HG02870 (cell line): ENCODE measurements around the gene MAN1C1.

Experiments
- ATAC-seq: cut with Tn5 transposase; IDR thresholded peaks from one replicate; pipeline ENCODE4 v1.9.1; 2021; ENCODE audit warnings: mild to moderate bottlenecking, moderate library complexity; ENCODE audit not compliant: unreplicated experiment

The MAN1C1 gene

DNA sequence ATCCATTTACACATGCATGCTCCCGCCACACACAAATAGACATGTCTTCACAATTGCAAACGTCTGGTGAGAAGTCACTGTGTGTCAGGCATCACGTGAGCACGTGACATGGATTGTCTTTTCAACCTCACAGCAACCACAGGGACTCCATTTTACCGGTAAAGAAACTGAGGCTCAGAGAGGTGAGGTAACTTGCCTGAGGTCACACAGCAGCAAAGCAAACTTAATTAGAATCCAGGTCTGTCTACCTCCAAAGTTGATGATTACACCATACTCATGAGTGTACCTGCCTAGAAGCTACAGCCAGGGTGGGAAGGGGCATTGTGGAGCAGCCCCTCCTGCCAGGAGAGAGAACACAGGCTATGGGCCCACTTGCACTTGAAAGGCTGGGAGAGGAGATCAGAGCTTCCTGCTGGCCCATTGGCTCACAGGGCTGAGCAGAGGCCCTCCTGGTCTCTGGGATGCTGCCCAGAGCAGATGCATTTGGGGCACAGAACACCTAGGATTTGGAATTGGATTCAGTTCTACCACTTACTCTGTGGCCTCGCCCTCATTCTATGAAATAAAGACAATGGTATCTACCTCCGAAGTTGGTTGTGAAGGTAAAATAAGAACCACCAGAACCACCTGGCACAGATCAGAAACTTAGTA, 139.0 kb downstream of the MAN1C1 start:
- no peak for ATAC-seq

DNA sequence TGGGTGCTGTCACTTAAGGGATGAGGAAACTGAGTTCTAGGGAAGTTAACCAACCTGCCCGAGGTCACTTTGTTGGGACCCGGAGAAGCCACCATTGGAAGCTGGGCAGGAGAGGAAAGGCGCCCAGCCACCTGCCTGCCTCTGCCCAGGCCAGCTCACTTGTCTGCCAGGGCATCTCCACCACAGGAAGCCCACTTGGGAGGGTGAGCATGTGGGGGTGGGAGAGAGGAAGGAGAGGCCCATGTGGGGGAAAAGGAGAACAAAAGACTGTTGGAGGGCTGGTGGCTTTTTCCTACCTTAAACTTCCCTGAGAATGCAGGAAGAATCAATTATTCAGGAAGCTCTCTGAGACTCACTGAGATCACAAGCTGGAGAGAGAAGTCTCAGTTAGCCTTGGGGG, 139.6 kb downstream of the MAN1C1 start:
- ATAC-seq, result no peak

DNA sequence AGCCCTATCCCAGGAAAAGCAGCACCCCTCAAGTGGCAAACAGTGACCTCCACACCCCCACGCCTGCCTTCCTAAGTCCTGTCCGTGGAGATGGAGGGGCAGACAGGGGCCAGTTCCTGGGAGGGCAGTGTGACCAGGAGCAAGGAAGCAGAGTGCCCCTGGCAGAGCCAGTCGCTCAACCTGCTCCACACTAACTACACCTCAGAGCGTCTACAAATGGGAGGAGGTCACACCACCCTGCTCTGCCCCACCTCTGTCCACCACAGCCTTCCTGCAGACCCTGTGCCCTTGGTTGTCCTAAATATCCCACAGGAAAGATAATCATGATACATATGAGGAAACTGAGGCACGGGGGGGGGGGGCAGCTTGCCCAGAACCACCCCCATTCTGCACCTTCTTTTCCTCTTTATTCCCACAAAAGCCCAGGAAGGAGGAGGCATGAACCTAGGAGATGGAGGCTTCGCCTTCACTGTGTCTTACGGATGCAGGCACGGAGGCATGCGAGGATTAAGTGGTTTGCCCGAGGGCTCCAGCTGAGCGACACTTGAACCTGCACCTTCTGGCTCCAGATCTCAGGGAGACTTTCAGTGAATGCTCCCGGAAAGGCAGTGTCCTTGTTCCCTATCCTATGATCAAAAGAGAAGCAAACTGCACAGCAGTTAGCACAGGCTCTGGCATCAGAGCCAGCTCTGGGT, 140.7 kb downstream of the MAN1C1 start:
- ATAC-seq, result no peak

DNA sequence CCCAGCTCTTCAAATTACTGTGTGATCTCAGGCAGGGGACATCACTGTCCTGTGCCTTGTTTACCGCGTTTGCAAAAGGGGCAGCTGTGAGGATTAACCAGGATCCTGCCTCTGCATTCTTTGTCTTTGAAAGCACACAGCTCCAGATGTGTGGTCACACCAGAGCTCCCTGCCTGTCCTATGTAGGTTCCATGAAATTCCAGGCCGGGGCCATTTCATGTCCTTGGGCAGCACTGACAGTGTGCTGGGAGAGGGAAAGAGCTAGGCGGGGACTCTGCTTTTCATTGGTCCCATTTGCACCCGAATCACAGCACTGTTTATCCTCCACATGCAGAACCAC, 141.2 kb downstream of the MAN1C1 start:
- ATAC-seq, result no peak

DNA sequence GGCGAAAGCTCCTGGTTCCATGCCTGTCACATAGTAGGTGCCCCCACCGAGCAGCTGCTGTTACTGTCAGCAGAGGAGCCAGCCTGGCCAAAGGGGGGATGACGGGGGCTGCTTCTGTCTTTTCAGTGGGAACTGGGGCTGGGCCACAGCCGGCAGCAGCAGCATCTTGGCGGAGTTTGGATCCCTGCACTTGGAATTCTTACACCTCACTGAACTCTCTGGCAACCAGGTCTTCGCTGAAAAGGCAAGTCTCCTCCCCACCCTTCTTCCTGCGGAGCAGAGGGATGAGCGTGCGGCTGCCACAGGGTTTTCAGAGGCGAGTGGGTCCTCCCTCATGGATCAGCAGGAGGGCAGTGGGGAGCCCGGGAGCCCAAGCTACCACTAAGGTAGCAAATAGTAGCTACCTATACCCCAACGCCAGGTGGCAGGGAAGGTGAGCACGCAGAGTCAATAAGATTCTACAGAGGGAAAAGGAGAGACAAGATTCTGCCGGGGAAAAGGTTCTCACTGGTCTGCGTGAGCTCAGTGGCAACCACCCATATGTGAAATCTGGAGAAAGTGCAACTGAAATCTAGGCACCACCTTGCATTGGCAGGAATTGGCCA, 142.0 kb downstream of the MAN1C1 start:
- no peak for ATAC-seq

DNA sequence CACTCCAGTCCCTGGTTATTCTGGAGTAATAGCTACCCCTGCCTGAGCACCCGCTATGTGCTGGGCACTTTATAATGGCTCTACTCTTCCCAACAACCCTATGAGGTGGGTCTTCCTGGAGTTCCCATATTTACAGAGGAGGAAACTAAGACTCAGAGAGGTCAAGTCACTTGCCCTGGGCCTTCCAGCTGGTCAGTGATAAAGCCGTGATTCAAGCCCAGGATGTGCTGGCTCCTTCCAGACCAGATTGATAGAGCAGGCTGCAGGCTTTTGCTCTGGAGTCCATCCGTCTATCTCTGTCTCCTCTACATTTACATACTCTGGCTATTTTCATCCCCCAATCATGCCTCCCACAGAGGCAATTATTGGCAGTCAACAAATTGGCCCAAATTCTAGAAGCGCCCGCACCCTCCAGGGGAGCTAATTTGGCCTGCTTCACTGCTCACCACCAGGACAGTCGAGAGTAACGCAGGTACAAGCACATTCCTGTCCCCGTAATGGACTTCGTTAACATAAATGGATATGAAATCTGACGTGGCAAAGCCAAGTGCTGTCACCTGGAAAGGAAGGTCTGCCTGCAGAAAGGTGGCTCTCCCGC, 143.6 kb downstream of the MAN1C1 start:
- no peak for ATAC-seq

DNA sequence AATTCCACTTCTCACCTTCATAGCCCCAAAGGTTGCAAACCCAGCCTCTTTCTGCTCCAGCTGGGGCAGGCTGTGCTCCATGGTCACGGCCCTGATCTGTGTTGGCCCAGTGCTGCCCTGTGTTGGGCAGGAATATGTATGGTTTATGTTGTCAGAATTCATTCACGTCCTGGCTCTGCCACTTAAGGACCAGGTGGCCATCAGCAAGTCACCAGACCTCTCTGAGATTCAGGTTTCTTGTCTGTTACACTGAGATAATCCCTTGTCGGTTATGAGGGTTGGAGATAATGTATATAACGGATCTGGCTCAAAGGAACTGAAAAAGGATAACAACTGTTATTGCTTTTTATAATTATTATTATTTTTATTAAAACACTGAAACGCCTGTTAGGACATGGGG, 144.3 kb downstream of the MAN1C1 start:
- ATAC-seq, result no peak

DNA sequence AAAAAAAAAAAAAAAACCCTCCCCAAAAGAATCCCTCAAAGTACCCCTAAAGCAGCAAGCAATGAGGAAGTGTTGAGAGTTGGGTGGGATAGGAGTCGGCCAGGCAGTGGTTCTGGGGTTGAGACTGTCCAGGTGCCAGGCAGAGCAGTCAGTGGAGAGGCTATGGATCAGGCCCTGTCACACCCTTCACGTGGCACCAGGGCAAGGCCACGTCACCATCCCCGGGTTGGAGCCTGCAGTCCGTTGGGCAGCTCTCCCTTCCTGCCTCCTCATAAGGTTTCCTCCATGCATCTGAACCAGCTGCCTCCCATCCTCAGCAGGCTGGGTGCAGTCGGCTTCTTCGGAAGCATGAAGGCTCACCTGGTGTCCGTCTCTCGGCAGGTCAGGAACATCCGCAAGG, 146.9 kb downstream of the MAN1C1 start:
- no peak for ATAC-seq

DNA sequence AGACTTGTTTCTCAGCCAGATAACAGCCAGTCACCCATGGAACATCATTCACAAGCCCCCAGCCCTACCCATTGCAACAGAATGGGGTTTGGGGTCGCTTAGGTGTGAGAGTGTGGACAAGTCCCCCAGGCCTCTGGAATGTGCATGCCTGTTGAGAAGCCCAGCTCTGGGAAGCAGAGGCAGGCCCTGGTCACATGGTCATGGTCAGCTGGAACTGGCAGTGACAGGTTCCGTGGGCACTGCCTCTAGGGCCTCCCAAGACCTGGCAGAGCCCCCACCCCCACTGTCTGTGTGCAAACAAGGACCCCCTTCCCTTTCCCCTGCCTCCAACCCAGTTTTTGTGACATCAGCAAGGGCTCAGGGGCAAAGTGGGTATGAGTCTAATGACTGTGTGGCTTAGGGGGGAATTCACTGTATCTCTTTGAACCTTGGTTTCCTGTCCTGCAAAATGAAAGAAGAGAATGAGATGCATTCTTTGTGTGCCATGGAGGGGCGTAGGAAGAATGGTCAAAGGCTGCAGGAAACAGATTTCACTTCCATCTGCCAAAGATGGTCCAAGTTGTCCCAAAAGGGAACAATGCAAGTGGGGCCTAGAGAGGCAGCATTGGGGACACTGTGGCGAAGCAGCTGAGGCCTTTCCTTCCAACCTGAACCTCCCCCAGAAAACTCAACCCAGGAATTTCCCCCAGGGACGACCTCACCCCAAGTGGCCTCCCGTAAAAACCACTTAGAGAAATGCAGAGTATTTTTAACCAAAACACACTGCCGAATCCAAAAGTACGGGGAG, 148.7 kb downstream of the MAN1C1 start:
- ATAC-seq, result no peak

DNA sequence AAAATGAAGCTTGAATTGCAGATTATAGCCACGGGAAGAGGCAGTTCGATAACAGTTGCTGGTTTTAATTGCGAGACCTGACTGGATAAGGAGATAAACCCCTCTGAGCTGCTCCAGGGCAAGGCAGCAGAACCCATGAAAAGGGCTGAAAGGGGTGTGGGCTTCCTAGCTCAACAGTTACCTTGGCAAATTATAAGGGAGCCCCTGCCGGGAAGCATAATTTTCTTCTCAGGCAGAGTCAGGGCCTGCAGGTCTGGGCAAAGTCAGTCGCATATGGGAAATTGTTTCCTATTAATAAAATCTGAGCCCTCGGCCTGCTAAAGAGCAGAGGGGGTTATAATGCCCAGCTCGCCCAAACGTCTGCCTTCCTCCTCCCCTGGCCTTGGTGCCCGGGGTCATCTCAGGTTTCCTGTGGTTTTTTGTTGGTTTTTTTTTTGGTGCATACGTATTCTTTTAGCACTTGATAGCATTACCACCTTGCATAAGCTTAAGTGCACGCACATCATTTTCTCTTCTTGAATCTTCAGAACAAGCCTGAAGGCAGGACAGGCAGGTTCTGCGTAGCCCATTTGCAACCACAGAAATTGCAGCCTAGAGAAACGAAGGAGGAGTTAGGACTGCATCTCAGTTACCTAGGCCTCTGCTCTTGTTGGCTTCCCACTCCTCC, 149.5 kb downstream of the MAN1C1 start:
- no peak for ATAC-seq

DNA sequence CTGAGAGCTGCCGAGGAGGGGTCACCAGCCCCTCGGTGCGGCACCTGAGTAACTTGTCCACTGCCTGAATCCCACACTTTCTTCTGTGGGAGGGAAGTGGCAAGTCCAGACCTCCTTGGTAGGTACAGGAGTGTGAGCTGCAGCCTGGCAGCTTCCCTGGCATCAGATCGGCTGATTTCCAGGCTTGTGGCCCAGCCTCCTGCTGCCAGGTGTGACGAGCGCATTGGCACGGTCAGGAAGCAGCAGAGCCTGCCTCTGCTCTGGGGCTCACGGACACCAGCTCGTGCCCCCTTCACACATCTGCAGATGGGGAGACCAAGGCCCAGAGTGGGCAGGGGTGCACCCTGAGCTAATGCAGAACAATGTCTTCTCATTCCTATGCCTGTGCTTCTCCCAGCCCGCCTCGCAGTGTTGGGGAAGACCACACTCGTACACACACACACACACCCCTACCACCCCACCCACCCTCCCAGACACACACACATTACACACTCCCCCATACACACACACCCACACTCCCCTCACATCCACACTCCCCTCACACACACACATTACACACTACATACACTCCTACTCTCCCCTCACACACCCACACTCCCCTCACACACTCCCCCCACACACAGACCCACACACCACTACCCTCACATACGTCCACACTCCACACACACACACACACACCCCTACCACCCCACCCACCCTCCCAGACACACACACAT, 150.3 kb downstream of the MAN1C1 start:
- no peak for ATAC-seq

DNA sequence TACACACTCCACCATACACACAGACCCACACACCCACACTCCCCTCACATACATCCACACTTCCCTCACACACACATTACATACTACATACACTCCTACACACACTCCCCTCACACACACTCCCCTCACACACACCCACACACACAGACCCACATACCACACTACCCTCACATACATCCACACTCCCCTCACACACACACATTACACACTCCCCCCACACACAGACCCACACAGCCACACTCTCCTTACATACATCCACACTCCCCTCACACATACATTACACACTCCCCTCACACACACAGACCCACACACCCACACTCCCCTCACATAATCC, 150.8 kb downstream of the MAN1C1 start:
- ATAC-seq, result no peak

DNA sequence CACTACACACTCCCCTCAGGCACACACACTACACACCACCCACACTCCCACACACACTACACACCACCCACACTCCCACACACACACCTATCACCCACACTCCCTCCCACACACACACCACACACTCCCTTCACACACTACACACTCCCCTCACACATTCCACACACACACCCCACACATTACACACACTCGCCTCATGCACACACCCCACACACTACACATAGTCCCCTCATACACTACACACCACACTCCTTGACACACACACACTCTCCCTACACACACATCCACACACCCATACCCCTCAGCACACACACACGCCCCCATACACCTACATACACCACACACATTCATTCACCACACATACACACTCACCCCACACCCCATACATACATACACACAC, 152.4 kb downstream of the MAN1C1 start:
- ATAC-seq, result no peak

DNA sequence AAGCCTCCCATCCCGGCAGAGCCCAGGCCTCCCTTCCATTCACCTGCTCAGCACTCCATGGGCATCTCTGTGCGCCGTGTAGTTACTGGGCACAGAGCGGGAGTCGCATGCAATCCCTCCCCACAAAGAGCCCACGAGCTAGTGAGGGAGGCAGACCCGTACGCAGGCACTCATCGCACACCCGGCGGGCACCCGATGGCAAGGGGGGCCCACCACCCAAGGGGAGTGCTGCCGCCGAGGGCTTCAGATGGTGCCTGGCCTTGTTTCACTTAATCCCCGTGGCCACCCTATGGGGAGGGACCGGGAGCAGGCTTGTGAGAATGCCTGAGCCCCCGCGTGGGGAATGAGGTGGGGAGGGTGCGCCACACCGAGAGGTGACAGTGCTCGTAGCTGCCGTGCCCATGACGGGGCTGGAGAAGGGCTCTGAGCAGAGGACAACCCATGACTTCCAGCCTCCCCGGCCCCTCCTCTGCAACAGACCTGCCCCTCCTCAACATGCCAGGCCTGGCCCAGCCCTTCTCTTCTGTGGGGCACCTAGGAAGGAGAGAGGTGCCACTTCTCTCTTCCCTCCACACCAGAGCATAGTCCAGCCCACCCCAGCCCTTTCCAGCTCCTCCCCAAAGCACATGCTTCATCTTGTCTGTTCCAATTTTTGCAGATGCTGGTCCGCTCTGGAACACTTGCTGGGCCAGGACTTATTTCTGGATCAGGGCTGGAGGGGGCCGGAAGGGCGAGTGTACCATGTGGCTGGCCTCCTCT, 153.2 kb downstream of the MAN1C1 start:
- ATAC-seq, result no peak

DNA sequence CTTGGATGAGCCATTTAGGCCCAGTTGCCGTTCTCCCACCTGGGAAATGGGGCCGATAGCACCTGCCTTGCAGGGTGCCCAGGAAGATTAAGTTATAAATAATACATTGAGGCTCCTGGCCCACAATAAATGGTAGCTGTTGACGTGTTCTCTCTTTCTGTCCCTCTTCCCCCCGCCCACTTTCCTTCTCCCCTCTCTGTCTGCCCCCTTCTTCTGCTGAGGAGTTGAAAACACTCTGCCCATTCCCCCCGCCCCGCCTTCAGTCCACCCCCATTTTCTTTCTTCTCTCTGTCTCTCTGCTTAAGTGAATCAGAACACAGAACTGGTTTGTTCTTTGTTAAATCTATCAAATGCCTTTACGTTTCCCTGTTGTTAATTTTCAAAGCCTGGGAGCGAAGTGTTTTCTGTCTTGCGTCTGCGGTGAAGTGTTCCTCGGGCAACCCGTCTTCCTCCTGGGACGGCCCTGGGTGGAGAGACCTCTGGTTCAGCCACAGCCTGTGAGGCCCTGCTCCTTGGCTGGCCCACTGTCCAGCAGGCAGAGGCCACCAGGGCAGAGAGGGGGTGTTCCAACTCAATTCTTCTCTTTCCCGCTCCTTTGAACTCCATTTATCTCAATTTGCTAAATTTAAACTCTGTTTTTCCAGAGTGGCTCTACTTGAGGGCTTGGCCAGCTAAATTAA, 154.1 kb downstream of the MAN1C1 start:
- ATAC-seq, result no peak

DNA sequence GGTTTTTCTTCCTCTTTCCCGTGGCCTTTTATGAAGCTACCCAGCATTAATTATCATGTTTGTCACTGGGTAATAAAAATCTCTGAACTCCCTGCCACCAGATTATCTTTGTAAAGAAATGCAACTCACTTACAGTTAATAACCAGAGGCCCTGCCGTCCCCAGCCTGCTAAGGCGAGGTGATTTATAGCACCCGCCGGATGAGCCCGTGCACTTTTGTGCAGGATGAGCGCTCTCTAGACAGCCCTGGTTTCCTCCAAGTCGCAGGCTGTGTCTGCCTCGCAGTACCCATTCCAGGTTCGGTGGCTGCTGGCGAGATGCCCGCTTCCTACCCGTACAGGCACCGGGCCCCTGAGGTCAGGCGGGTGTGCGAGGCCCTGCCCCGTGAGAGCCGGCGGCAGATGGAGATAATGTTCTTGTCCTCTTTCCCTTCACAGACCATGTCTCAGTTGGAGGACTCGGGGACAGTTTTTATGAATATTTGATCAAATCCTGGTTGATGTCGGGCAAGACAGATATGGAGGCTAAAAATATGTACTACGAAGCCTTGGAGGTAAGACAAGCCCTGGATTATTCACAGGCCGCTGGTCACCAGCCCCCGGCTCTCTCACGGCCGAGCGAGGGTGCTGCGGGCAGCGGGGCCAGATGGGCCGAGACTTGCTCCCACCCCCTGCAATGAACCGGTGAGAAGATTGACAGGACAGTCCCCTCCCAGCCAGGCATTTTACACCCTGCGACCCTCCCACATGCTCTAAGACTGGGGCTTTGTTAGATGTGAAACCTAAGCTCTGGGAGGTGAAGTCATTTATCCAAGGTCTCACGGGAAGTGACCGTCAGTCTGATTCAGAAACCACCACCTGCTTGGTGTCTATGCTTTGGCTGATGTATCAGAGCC, 154.9 kb downstream of the MAN1C1 start:
- ATAC-seq, result no peak

DNA sequence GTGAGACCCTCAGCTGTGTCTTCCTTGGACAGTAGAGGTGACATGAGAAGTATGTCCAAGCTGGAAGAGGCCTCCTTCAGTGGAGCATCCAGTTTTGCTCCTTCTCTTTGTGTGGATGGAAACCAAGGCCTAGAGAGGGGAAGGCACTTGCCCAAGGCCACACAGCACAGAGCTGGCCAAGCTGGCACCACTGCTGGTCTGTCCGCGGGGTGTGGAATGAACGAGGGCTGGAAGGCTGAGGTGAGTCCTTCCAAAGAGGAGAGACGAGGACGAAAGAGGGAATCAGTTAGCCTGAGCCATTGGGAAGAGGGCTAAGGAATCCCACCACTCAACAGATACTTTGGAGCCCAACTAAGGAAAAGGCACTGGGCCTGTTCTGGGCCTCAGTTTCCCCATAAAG, 155.6 kb downstream of the MAN1C1 start:
- ATAC-seq, result no peak

DNA sequence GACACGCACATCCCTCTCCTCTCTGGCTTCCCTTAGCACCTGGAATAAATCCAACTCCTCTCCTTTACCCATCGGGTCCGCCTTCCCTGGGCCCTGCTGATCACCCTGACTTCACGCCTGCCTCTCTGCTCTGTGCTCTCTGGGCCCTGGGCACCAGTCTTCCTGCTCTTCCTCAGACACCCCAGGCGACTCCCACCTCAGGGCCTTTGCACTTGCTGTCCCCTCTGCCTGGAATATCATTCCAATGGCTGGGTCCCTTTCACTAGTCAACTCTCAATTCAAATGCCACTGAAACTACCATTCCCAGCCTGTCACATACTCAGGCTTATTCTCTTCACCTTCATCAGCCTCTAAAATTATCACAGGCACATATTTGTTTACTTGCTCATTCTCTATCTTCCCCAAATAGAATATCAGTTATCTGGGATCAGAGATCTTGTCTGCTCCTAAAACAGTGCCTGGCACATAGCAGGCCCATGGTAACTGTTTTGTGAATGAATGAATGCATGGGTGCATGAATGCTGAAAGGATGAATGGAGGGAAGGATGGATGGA, 156.2 kb downstream of the MAN1C1 start:
- no peak for ATAC-seq
